ENCODE results near the gene CHAC2. TPM values are rescaled to one million over a fixed set of nuclear protein-coding genes. Genes with fewer than 3 reads are reported as not detected.
"Not testable (repeated sequence)": the region's sequence is repeated elsewhere in the genome, so short reads cannot be mapped to it uniquely, and the experiment has no call there.

Gene CHAC2
- total and polyA plus RNA-seq, 2 experiments from 2014 or later: 17.9 to 25.8 TPM

GRCh38 chr2:53756644-53757043 lies 11.0 kb upstream of the CHAC2 start:
- no peaks in the 10 kb centered on the region for H3F3A ChIP-seq (replicated peaks; ENCODE audit: low read depth)
- H3K9me3 Mint-ChIP-seq: no peaks in the 10 kb centered on the region
- no peak overlapping the region for H3K27ac ChIP-seq (ENCODE audit: low read depth)
- no peaks in the 10 kb centered on the region for H3K79me2 ChIP-seq (replicated peaks; ENCODE audit: insufficient read depth)
- H3K4me3 ChIP-seq: no peak overlapping the region
- H3K4me2 ChIP-seq: no peak overlapping the region
- H3K9me2 ChIP-seq (ENCODE audit: insufficient read depth): no peaks in the 10 kb centered on the region
- 0 out of 3 replicates have a peak, but pooled peaks cover 5% of the 10 kb centered on the region for H3K4me1 Mint-ChIP-seq
- DNase-seq (ENCODE audit: low spot score) (no peak), ATAC-seq (no peak)
- peaks cover 20% of the 10 kb centered on the region for H3K36me3 Mint-ChIP-seq (ENCODE audit: low read depth)
- no peaks in the 10 kb centered on the region for H3K4me1 ChIP-seq (ENCODE audit: insufficient read depth)
- H3K27me3 Mint-ChIP-seq (ENCODE audit: insufficient read depth, low read depth, poor library complexity): no peaks in the 10 kb centered on the region
- H3K27me3 ChIP-seq (ENCODE audit: insufficient read depth): no peaks in the 10 kb centered on the region
- TF ChIP-seq POLR2AphosphoS5 (IDR thresholded peaks at IDR 0.05; ENCODE audit: low read depth): no peak
- no peak for TF ChIP-seq EZH2 (IDR thresholded peaks at IDR 0.05; ENCODE audit: low read depth, unreplicated experiment)
- TF ChIP-seq STAT1 (IDR thresholded peaks at IDR 0.05; ENCODE audit: unreplicated experiment): no peak
- no peak for TF ChIP-seq NANOG (IDR thresholded peaks at IDR 0.05; ENCODE audit: borderline replicate concordance)
- no peak for TF ChIP-seq ETS1 (IDR thresholded peaks at IDR 0.05)
- no peak for TF ChIP-seq ZNF331 (CRISPR knock-in tag; IDR thresholded peaks at IDR 0.05; ENCODE audit: low read depth)
- TF ChIP-seq CTCF (conservative IDR thresholded peaks at IDR 0.05; ENCODE audit: low read depth in 2 of 2): no peak
- no peak for TF ChIP-seq ZNF114 (CRISPR knock-in tag; IDR thresholded peaks at IDR 0.05)
- no peak overlapping the region for H3K4me3 Mint-ChIP-seq
- no peak overlapping the region for H2AFZ ChIP-seq
- H3K27ac Mint-ChIP-seq: no peak overlapping the region
- no peaks in the 10 kb centered on the region for H4K20me1 ChIP-seq (replicated peaks; ENCODE audit: insufficient read depth)
- H3K36me3 ChIP-seq (ENCODE audit: insufficient read depth): 0 out of 2 replicates have a peak, but pooled peaks cover 3% of the 10 kb centered on the region

- not testable (repeated sequence) for H3K4me3 Mint-ChIP-seq; H3K79me2 ChIP-seq (replicated peaks; ENCODE audit: insufficient read depth); H3K4me1 ChIP-seq (ENCODE audit: insufficient read depth); H2AFZ ChIP-seq; H3K27me3 ChIP-seq (ENCODE audit: insufficient read depth); H3K27ac Mint-ChIP-seq; H3K4me2 ChIP-seq; H3K4me1 Mint-ChIP-seq; H3K9me3 Mint-ChIP-seq; H4K20me1 ChIP-seq (replicated peaks; ENCODE audit: insufficient read depth); H3K27ac ChIP-seq (ENCODE audit: low read depth); H3F3A ChIP-seq (replicated peaks; ENCODE audit: low read depth); H3K27me3 Mint-ChIP-seq (ENCODE audit: insufficient read depth, low read depth, poor library complexity); DNase-seq (ENCODE audit: low spot score); H3K36me3 ChIP-seq (ENCODE audit: insufficient read depth); H3K4me3 ChIP-seq; ATAC-seq; H3K9me2 ChIP-seq (ENCODE audit: insufficient read depth)
- H3K36me3 Mint-ChIP-seq (ENCODE audit: low read depth): peaks cover 24% of the 10 kb centered on the region
These were observed 10.4 kb upstream of the CHAC2 start for GRCh38 chr2:53757206-53757605.

- Mint-ChIP-seq H3K27me3 (ENCODE audit: insufficient read depth, low read depth, poor library complexity) (peaks cover 3% of the 10 kb centered on the region), H3K4me1 (peaks cover 10% of the 10 kb centered on the region; the same call in 2 of the 3 replicates), H3K27ac (no peak overlapping the region), H3K4me3 (no peak overlapping the region), H3K9me3 (no peaks in the 10 kb centered on the region), H3K36me3 (ENCODE audit: low read depth) (peaks cover 10% of the 10 kb centered on the region; the same call in 1 of the 3 replicates)
- DNase-seq (ENCODE audit: low spot score) (no peak), ATAC-seq (no peak)
- Histone ChIP-seq H3K4me3 (no peak overlapping the region), H3K79me2 (replicated peaks; ENCODE audit: insufficient read depth) (peaks cover 25% of the 10 kb centered on the region), H3K27ac (ENCODE audit: low read depth) (no peak overlapping the region), H3K4me2 (no peak overlapping the region), H3K9me2 (ENCODE audit: insufficient read depth) (no peaks in the 10 kb centered on the region), H3K27me3 (ENCODE audit: insufficient read depth) (no peaks in the 10 kb centered on the region), H3F3A (replicated peaks; ENCODE audit: low read depth) (no peaks in the 10 kb centered on the region), H3K36me3 (ENCODE audit: insufficient read depth) (0 out of 2 replicates have a peak, but pooled peaks cover 5% of the 10 kb centered on the region), H4K20me1 (replicated peaks; ENCODE audit: insufficient read depth) (peaks cover 2% of the 10 kb centered on the region; the same call in 1 of the 2 replicates), H3K4me1 (ENCODE audit: insufficient read depth) (peaks cover 12% of the 10 kb centered on the region; the same call in 1 of the 2 replicates), H2AFZ (no peak overlapping the region)
- TF ChIP-seq ETS1 (IDR thresholded peaks at IDR 0.05) (no peak), EZH2phosphoT487 (IDR thresholded peaks at IDR 0.05; ENCODE audit: unreplicated experiment) (no peak), EZH2 (IDR thresholded peaks at IDR 0.05; ENCODE audit: low read depth, unreplicated experiment) (no peak), STAT1 (IDR thresholded peaks at IDR 0.05; ENCODE audit: unreplicated experiment) (no peak), CREB1 (CRISPR knock-in tag; IDR thresholded peaks at IDR 0.05; ENCODE audit: low read depth) (no peak), ZNF114 (CRISPR knock-in tag; IDR thresholded peaks at IDR 0.05) (no peak), NANOG (IDR thresholded peaks at IDR 0.05; ENCODE audit: borderline replicate concordance) (no peak), POLR2AphosphoS5 (IDR thresholded peaks at IDR 0.05; ENCODE audit: low read depth) (no peak), JUNB (IDR thresholded peaks at IDR 0.05; ENCODE audit: unreplicated experiment) (no peak)
These were observed 1.8 kb upstream of the CHAC2 start for GRCh38 chr2:53765767-53766166.
